GM21717 (cell line): Measurements from ENCODE around the gene LRRC75A.

ENCODE experiments used
- ATAC-seq: cut with Tn5 transposase; IDR thresholded peaks from one replicate; pipeline ENCODE4 v1.9.1; 2021; ENCODE audit warnings: mild to moderate bottlenecking, moderate library complexity; ENCODE audit not compliant: unreplicated experiment

The LRRC75A gene

DNA sequence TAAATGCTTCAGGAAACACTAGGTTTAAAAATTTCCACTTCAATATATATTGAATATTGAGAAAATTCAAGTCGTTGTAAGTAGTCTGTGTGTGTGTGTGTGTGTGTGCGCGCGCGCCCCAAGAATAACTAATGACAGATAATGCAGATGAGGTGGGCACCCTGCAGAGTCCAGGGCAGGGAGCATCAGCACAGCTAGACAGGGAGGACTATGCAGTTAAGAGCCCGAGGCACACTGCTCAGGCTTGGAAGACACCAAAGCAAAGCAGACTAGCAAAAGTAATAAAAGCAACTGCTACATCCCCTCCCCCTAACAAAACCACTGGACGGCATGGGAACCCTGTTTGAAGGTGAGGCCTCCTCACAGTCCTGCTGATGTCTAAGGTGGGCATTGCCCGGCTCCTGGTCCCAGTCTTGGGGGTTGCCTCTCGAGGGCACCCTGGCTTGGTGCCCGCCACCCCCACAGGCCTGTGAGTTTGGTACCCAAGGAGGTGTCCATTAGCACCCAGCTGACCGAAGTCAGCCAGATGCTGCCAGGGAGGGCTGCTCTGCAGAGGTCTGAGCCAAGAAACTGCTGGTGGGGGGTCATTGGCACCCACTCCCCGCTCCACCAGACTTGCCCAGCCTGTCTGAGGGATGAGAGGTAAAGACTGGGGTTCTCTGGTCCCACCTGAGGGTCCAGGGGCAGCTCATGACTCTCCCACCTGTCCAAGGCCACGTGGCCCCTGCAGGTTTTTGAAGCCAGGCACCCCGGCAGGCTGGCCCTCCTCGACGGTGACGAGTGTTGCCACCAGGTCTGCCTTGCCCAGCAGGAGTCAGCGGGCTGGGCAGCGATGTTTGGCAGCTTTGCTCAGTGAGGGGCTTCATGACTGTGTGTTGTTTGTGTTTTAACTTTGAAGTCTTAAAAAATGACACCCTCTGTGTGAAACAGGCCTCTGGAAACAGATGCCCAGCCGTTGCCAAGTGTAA lies 18.7 kb downstream of the LRRC75A start:
- no peak for ATAC-seq

DNA sequence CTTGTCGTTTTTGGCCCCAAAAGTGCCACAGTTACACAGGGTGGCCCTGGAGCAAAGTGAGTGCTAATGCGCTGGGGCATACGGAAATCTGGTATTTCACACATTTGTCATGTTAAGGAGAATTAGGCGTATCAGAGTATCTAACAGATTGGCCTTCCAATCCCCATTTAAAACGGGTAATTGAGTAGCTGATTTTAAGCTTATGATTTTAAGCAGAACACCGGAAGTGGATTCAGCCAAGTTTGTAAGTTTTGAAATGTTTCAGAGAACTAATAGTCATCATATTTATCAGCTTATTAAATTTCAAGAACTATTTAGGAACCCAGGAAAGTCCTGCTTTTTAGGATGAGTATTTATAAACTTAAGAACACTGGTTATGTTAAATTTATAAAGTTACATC lies 19.5 kb downstream of the LRRC75A start:
- no peak for ATAC-seq

DNA sequence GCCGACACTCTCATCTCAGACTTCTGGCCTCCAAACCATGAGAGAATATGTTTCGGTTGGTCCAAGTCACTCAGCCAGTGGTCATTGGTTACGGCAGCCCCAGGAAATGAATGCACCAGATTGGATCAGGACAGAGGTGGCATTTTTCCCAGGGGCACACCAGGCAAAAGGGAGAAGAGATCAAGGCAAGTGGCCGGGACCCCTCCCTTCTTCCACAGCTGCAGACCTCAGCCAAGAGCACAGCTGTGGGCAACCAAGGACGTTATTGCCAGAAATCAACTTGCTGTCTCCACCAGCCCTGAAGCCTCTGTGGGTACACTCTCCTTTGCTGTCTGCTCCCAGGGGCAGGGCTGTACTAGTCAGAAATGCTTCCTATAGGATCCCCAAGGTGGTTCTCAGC lies 20.7 kb downstream of the LRRC75A start:
- ATAC-seq, result no peak

DNA sequence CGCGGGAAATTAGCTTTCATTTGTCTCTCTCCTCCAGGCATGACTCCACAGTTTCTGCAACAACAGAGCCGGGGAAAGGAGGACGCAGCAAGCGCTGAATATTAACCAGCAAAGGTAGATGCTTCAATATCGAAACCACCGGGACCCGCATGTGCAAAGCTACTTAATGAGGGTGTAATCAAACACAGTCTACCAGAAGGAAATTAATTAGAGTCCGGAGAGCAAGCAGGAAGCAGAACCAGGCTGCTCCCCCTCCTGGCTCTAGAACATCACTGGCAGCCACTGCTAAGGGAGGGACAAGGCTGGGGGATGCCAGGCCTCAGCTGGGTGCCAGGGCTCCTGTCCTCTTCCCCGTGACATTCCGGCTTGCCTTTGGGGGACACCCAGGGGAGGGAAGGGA lies 21.7 kb downstream of the LRRC75A start:
- ATAC-seq, result no peak

DNA sequence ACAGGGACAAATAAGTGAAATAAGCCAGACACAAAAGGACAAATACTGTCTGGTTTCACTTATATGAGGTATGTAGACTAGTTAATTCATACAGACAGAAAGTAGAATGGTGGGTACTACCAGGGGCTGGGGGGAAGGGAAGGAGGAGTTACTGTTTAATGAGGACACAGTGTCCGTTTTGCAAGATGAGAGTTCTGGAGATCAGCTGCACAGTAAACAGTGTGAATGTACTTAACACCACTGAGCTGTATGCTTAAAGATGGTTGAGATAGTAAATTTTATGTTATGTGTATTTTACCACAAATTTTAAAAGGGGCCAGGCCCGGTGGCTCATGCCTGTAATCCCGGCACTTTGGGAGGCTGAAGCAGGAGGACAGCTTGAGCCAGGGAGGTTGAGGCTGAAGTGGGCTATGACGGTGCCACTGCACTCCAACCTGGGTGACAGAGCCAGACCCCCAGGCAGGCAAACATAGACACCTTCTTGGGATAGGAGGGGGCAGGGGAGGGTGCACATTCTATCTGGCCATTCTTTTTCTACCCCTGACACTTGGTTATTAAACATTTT lies 23.5 kb downstream of the LRRC75A start:
- ATAC-seq, result no peak

DNA sequence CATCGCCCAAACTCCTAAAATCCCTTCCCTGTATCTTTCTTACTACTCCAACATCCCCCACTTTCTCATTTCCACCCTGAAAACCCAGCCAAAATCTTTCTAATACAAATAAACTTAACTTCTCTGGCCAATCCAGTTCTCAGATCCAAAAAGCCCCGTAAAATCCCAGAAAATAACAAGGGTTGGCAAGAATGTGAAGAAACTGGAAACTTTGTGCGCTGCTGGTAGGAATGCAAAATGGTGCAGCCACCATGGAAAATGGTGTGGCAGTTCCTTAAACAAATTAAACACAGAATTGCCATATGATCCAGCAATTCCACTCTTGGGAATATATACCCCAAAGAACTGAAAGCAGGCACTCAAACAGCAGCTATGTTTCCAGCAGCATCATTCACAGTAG lies 24.1 kb downstream of the LRRC75A start:
- no peak for ATAC-seq

DNA sequence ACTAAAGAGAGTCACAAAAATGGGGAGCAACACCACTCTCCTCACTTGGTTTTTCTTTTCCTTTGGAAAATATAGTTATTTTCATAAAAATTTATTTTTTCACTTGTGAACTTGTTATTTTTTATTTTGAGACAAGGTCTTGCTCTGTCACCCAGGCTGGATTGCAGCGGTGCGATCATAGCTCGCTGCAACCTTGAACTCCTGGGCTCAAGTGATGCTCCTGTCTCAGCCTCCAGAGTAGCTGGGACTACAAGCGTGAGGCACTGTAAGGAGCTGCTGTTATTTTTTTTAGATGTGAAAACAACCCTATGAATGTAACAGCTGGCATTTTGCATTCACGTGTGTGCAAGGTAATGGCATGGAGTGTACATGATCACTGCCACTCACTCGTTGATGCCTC lies 24.9 kb downstream of the LRRC75A start:
- ATAC-seq, result no peak

DNA sequence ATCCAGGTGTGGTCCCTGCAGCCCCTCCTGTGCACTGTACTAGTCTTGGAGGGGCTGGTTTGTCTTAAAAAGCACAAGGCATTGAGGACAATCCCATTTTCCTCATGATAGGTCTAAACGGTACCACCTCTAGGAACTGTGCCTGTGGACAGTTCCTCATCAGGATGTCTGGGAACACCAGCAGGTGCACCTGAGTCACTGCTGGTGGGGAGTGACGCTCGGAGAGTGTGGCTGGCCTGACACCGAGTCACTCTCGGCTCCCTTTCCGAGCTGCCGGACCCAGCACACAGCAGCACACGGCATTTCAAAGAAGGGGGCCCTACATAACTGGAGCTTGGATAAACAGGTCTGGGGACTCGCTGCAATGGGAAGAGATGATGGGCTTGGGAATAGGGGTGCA lies 25.6 kb downstream of the LRRC75A start:
- ATAC-seq, result no peak

DNA sequence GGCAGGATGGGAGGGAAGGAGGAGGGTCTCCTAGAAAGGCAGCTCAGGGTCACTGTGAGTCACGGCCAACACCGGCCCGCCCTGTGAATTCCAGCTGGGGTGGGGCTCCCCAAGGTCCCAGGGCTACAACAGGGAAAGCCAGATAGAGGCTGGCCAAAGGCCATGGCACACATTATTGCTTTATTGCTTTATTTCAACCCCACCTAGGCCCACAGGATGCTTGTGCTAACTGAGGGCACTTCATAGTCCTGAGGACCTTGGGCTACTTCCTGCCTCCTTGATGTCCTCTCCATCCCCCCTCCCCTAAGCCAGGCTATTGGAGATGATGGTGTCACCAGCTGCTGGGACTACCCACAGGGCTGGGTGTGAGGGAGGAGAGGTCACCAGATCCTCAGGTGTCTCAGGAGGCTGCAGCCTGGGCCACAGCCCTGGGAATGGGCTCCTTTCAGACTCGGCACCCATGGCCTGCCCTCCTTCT lies 26.1 kb downstream of the LRRC75A start:
- no peak for ATAC-seq

DNA sequence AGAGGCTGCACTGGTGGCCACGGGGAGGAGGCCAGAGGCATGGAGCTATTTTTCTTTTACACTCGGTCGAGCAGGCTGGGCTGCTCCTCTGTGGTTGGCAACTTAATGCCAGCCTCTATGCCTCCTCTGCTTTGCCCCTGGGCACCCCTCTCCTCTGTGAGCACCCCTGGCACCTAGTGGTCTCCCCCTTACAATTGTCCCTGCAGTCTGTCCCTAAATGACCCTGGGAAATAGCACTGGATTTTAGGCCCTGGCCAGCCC lies 27.0 kb downstream of the LRRC75A start:
- ATAC-seq, result no peak

DNA sequence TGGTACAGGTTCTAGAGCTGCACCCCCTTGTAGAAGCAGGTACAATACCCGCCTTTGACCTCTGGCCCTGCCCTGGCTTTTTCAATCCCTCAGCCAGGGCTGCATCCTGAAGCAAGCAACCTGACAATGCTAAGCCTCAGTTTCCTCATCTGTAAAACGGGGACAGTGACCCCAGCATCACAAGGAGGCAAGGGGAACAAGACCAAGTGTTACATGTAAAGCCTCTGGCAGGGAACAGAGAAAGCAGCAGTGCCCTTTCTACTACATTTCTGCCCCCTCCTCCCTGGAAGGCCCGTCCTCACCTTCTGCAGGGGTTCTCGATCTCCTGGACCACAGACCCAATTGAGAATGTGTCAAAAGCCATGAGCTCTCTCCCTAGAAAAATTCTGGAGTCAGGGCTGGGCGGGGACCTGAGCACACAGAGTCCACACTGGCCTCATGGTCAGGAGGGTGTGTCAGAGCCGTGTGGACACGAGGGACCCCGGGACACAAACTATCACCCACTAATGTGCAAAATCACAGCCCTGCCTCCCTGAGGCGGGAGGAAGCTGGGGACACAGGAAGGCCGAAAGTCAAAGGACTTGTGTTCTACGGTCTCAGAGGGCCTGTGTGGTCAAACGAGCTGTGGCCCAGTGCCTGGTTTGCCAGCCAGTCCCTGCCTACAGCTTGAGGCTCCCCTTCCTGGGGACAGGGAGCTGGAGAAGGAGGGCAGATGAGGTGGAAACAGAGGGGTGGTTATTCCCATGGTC lies 27.5 kb downstream of the LRRC75A start:
- no peak for ATAC-seq

DNA sequence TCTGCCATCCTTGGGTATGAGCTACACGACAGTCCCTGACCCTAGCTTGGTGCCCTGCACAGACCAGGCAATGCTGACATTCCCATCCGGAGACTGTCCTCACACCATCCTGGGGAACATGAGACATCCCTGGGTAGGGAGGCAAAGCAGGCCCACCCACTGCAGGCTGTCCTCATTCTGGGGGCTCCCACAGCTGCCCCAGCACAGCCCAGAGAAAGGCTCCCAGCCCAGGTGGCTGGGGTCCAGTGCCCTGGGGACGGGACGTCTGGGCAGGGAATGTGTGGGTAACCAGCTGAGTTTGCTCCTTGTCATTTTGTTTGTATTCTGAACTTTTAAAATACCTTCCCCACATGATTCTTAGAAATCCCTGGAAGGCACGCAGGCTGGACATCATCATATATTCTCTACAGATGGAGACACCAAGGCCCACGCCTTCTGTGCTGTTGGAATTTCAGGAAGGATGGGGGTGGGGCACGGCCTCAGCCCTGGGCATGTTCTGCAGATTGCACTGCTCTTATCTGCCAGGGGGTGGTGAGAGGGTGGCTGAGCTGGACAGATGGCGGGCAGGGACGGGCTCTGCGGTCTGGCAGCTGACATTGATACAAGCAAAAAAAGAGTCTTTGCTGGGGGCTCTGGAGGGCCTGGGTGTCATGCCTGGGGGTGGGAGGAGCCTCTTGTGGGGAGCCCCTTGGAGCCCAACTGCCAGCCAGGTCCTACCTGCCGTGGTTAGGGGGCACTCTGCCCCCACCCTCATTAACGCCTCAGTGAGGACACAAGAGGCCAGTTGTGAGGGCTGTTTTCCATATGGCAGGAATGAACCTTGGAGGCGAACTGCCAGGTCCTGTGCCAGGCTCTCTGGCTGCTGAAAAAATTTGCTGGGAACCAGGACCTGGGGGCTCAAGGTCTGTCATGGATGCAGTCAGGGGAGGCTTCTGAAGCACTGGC lies 28.4 kb downstream of the LRRC75A start:
- no peak for ATAC-seq

DNA sequence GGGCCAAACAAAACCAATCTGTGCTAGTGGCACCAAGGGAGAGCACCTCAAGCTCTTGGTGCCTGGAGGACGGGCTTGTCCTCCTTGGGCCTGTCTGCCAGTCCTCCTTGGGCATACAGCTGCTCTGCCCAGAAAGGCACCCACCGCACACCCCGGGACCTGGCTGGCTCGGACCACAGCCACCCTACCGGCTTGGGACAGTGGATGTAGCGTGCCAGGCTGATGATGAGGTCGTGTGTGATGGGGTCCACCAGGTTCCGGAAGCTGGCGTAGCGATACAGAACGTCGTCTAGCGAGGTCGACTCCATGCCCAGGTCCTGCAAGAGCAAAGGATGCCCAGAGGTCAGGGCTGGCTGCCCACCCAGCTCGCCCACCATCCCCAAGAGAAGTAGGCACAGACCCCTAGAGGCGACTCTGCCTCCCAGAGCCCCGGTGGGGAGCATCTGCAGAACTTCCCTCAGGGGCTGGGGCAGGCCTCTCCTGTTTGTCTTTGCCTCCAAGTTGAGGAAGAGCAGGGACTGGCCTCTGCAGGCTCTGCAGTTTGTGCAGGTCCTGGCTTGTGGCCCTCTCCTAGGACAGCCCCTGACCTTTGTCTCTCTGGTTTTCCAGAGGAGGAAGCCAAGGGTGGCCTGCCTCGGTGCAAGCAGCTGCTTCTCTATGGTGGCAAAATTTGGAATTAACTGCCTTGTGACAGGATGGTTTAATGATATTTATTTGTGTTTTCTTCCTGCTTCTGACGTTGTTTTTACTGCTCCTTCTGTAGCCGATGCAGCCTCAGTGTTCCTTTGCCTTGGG lies 29.7 kb downstream of the LRRC75A start:
- no peak for ATAC-seq

DNA sequence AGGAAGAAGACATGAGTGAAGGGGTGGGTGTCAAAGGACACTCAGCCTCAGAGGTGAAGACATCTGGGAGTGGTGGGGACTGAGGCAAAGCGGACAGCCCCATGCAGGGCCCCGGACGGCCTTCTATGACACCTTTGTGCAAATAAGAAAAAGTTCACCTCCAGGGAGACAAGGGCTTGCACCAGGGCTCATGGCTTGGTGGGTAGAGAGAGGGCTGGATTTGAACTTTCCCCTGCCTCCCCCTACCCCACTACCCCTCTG lies 30.5 kb downstream of the LRRC75A start:
- ATAC-seq, result no peak

DNA sequence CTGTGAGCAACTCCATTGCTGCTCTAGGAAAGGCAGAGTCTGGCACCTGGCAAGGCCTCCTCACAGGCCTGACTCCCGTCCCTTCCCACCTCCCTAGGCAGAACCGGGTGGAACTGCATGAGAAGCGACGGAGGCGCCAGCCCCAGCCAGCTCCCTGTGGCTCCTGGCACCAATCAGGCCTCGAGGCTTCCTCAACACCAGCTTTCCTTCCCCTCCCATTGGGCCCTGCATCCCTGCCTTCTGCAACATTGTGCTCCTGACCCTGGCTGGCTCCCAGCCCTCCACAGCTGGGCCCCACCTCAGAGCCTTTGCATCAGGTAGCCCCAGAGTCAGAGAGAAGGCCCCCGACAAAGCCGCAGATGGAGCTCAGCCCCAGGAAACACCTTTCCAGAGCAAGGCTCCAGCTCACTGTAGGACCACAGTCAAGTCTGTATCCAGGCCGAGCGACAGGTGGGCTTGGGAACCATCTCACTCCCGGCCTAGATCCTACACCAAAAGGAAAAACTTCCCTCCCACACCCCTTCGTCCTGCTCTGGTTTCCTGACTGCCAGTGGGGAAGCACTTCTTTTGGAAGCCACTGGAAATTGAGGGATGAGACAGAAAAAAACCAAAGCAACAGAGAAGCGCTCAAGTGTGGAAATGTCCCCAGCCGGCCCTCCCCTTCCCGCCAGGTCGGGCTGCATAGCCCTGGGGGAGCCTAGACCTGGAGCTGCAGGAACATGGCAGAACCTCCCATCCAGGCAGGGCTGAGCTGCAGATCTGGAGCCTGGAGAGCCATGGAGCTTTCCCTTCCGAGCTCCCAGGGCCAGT lies 31.0 kb downstream of the LRRC75A start:
- no peak for ATAC-seq

DNA sequence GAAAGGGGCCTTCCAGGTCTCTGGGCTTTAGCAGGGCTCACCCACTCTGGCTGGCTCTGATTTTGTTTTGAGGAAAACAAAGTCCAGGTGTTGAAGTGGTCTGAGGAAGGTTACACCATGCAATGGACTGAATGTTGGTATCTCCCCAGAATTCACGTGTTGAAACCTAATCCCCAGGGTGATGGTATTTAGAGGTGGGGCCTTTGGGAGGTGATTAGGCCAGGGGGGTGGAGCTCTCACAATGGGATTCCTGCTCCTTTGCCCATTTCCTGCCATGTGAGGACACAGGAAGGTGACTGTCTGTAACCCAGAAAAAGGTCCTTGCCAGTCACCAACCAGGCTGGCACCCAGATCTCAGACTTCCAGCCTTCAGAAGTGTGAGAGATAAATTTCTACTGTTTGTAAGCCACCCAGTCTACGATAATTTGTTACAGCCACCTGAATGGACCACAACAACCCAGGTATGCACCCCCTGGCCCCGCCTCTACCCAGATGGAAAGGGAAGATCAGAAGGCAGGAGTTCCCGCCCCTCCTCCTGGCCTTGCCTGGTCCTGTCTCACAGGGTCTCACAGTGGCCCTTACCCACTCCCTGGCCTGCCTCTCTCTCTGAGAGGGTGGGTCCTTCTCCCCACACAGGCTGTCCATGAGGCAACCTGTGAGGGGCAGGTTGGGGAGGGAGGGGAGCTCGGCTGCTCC lies 32.0 kb downstream of the LRRC75A start:
- ATAC-seq, result no peak

DNA sequence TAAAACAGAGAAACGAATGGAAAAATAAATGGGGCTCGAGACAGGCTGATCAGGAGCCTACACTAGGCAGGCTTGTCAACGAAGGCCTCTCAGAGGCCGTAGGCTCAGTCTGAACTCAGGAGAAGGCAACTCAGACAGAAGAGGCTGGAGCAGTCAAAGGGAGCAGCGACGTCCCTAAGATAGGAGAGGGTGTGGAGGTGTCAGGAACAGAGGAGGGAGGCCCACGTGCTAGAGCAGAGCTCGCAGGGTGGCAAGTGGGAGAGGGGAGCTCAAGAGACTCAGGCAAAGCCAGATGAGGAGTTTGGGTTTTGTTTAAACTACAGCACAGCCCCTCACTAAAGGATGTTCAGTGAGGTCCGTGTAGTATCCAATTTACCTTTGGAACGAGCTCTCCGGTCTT lies 32.7 kb downstream of the LRRC75A start:
- ATAC-seq, result no peak

DNA sequence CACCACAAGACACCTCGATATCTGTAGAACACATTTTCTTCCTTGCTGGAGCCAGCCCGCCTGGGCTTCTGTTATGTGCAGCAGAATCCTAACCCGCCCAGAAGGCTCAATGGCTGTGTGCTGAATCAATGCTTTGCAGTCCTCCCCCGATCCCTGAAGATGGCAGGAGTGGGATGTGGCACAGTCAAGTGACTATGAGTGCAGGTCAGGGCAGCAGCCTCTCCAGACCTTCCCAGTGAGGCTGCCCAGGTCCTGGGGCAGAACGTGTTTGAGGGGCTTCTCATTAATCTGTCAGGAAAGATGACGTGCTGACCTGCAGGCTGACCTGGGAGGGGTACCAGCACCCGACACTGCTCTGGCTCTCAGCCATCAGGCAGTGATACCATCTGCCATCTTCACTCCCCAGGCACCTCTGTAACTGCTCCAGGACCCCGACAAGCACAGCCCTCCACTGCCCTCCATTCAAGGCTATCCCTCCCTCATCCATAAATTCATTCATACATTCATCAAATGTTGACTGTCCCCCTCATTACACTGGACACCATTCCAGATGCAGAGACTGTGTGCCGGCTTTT lies 35.2 kb downstream of the LRRC75A start:
- ATAC-seq, result no peak
